Measurements from ENCODE around the gene PIAS4.

The PIAS4 gene

GRCh38 chr19:4023600-4024398 lies 16.3 kb downstream of the PIAS4 start:
- no peak for DNase-seq

GRCh38 chr19:4025317-4025716 lies 17.8 kb downstream of the PIAS4 start:
- DNase-seq, result no peak

- DNase-seq, result no peak
Measured at GRCh38 chr19:4027146-4027545, 19.6 kb downstream of the PIAS4 start.

GRCh38 chr19:4028334-4029246 lies 21.1 kb downstream of the PIAS4 start:
- DNase-seq, result no peak

- no peak for DNase-seq
Measured at GRCh38 chr19:4029247-4029614, 21.7 kb downstream of the PIAS4 start.

GRCh38 chr19:4030552-4030951 lies 23.0 kb downstream of the PIAS4 start:
- DNase-seq, result no peak

- DNase-seq, result no peak
Measured at GRCh38 chr19:4030981-4031380, 23.4 kb downstream of the PIAS4 start.

- no peak for DNase-seq
Measured at GRCh38 chr19:4031420-4031819, 23.9 kb downstream of the PIAS4 start.

- no peak for DNase-seq
Measured at GRCh38 chr19:4032436-4032835, 24.9 kb downstream of the PIAS4 start.

- DNase-seq, result no peak
Measured at GRCh38 chr19:4033028-4033956, 25.8 kb downstream of the PIAS4 start.

- DNase-seq, result no peak
Measured at GRCh38 chr19:4034048-4035017, 26.8 kb downstream of the PIAS4 start.

- no peak for DNase-seq
Measured at GRCh38 chr19:4035018-4035566, 27.6 kb downstream of the PIAS4 start.

GRCh38 chr19:4035582-4035981 lies 28.0 kb downstream of the PIAS4 start:
- DNase-seq, result no peak

- DNase-seq, result no peak
Measured at GRCh38 chr19:4036576-4037300, 29.2 kb downstream of the PIAS4 start.

GRCh38 chr19:4037301-4037949 lies 29.9 kb downstream of the PIAS4 start:
- no peak for DNase-seq

- DNase-seq, result no peak
Measured at GRCh38 chr19:4038057-4038456, 30.5 kb downstream of the PIAS4 start.

- DNase-seq, result no peak
Measured at GRCh38 chr19:4038661-4039423, 31.3 kb downstream of the PIAS4 start.

- no peak for DNase-seq
Measured at GRCh38 chr19:4042064-4042730, 34.7 kb downstream of the PIAS4 start.

- no peak for DNase-seq
Measured at GRCh38 chr19:4042731-4043082, 35.2 kb downstream of the PIAS4 start.
